SK-N-SH treated with all-trans-retinoic acid at 6 μM for 48 hours (cell line): ENCODE results near the gene ZNF132.
"Not testable (repeated sequence)": the region's sequence is repeated elsewhere in the genome, so short reads cannot be mapped to it uniquely, and the experiment has no call there.

Experiments used
- ATAC-seq: fragments of 200-7000 bp; cut with Tn5 transposase; 3 replicates; pipeline ENCODE4 v1.9.1; 2020; ENCODE audit warnings: mild to moderate bottlenecking, moderate library complexity
- ARNTL ChIP-seq: fragments of 450-650 bp; formaldehyde crosslinking; IDR thresholded peaks from 2 replicates; pipeline ENCODE4 v1.5.0; 2020; ENCODE audit warnings: low read depth, mild to moderate bottlenecking, moderate library complexity, borderline replicate concordance
- BACH2 ChIP-seq: fragments of 250-450 bp; sonication (Bioruptor Pico); IDR thresholded peaks from 2 replicates; pipeline ENCODE4 v1.9.0; 2021; ENCODE audit warnings: mild to moderate bottlenecking, borderline replicate concordance
- CSDC2 ChIP-seq: fragments of 250-450 bp; sonication (Bioruptor Pico); IDR thresholded peaks from 2 replicates; pipeline ENCODE4 v1.5.0; 2020; ENCODE audit warnings: mild to moderate bottlenecking, moderate library complexity
- ESRRG ChIP-seq: fragments of 250-450 bp; sonication (Bioruptor Pico); IDR thresholded peaks from 2 replicates; pipeline ENCODE4 v1.6.1; 2021; ENCODE audit warnings: mild to moderate bottlenecking
- GLIS3 ChIP-seq: fragments of 250-450 bp; sonication (Bioruptor Pico); IDR thresholded peaks from 2 replicates; pipeline ENCODE4 v1.5.0; 2020; ENCODE audit warnings: mild to moderate bottlenecking, moderate library complexity
- ISL1 ChIP-seq: fragments of 250-450 bp; sonication (Bioruptor Pico); IDR thresholded peaks from 2 replicates; pipeline ENCODE4 v2.1.2; 2022; ENCODE audit warnings: mild to moderate bottlenecking, moderate library complexity
- OSR1 ChIP-seq: fragments of 250-450 bp; sonication (Bioruptor Pico); IDR thresholded peaks from 2 replicates; pipeline ENCODE4 v1.8.0; 2022; ENCODE audit warnings: moderate library complexity, mild to moderate bottlenecking, inconsistent platforms
- PPARA ChIP-seq: fragments of 250-450 bp; sonication (Bioruptor Pico); IDR thresholded peaks from 2 replicates; pipeline ENCODE4 v1.5.0; 2020; ENCODE audit warnings: mild to moderate bottlenecking, borderline replicate concordance
- RARB ChIP-seq: fragments of 250-450 bp; sonication (Bioruptor Pico); IDR thresholded peaks from 2 replicates; pipeline ENCODE4 v1.8.0; 2021; ENCODE audit warnings: mild to moderate bottlenecking, moderate library complexity
- SNAI2 ChIP-seq: fragments of 250-450 bp; sonication (Bioruptor Pico); IDR thresholded peaks from 2 replicates; pipeline ENCODE4 v1.5.0; 2020; ENCODE audit warnings: mild to moderate bottlenecking, moderate library complexity
- TOX ChIP-seq: fragments of 250-450 bp; sonication (Bioruptor Pico); IDR thresholded peaks from 2 replicates; pipeline ENCODE4 v1.8.0; 2021; ENCODE audit warnings: mild to moderate bottlenecking, moderate library complexity, borderline replicate concordance
- ZC3H10 ChIP-seq: fragments of 250-450 bp; sonication (Bioruptor Pico); IDR thresholded peaks from 2 replicates; pipeline ENCODE4 v1.5.1; 2021; ENCODE audit warnings: mild to moderate bottlenecking, moderate library complexity
- ZFP3 ChIP-seq: fragments of 250-450 bp; sonication (Bioruptor Pico); IDR thresholded peaks from 2 replicates; pipeline ENCODE4 v1.5.0; 2020; ENCODE audit warnings: mild to moderate bottlenecking, moderate library complexity
- ZFP30 ChIP-seq: fragments of 450-650 bp; formaldehyde crosslinking; IDR thresholded peaks from 2 replicates; pipeline ENCODE4 v1.5.0; 2022; ENCODE audit warnings: mild to moderate bottlenecking, moderate library complexity
- ZNF565 ChIP-seq: fragments of 450-650 bp; formaldehyde crosslinking; conservative IDR thresholded peaks from 2 replicates; pipeline ENCODE4 v1.5.0; 2020; ENCODE audit warnings: low read depth, mild to moderate bottlenecking, moderate library complexity
- ZNF8 ChIP-seq: fragments of 450-650 bp; formaldehyde crosslinking; IDR thresholded peaks from 2 replicates; pipeline ENCODE4 v1.5.0; 2020; ENCODE audit warnings: mild to moderate bottlenecking, moderate library complexity
- TF ChIP-seq, protein P1 (sequence below): fragments of 250-450 bp; sonication (Bioruptor Pico); IDR thresholded peaks from 2 replicates; pipeline ENCODE4 v1.8.0; 2021; ENCODE audit warnings: low read depth, mild to moderate bottlenecking, moderate library complexity, borderline replicate concordance
- TF ChIP-seq, protein P2 (sequence below): fragments of 250-450 bp; sonication (Bioruptor Pico); IDR thresholded peaks from 2 replicates; pipeline ENCODE4 v1.5.1; 2021; ENCODE audit warnings: mild to moderate bottlenecking, moderate library complexity
- TF ChIP-seq, protein P3 (sequence below): fragments of 250-450 bp; sonication (Bioruptor Pico); IDR thresholded peaks from 2 replicates; pipeline ENCODE4 v1.5.1; 2020; ENCODE audit warnings: low read depth, mild to moderate bottlenecking, moderate library complexity
- TF ChIP-seq, protein P4 (sequence below): fragments of 250-450 bp; sonication (Bioruptor Pico); IDR thresholded peaks from 2 replicates; pipeline ENCODE4 v1.8.0; 2020; ENCODE audit warnings: mild to moderate bottlenecking, moderate library complexity, borderline replicate concordance
- TF ChIP-seq, protein P5 (sequence below): fragments of 250-450 bp; sonication (Bioruptor Pico); IDR thresholded peaks from 2 replicates; pipeline ENCODE4 v1.5.0; 2020; ENCODE audit warnings: mild to moderate bottlenecking, moderate library complexity

Gene ZNF132

DNA sequence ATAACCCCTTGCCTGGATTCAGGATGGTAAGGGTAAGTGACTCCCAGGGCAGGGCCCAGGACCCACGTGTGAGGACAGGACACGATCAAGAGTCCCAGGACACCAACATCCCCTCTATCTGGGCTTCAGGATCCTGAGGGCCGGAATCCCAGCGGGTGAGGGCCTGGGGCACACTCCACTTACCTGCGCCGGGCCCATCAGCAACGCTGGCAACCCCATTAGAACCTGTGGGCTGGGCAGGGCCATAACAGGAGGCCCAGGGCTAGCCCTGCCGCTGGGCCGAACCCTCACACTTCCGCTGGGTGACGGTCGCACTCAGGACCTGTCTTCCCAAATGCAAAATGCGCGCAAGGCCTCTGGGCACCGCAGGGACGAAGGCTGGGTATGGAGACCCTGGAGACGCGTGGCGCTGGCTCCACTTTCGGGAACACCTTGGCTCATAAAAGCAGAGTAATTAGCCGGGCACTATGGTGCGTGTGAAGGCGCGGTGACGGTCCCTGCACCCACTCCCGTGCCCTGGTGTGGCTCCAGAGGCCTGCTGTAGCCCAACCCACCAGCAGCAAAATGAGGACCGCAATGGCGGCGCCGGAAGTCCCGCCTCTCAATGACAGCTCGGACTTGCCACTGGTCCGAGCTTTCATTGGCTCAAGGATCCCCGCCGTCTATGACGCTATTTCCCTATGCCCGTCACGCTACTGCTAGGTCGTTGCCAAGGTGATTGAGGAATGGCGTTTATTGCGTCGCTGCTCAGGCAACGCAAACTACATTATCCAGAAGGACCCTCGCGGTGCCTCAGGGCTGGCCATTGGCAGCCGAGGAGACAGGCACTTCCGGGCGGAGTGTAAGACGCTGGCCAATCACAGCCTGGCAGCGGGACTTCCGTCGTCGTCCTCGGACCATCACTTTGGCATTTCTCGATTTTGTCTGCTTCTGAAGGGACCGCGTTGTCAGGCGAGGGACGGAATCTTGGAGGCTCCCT lies at the start of gene ZNF132:
Gene ZNF132, minus strand, starts transcription at position 578 of the 979 bp plus-strand sequence. Its CDS starts 332 bp downstream, at position 246.
- TF ChIP-seq RARB (CRISPR knock-in tag) (no peak), ZFP30 (CRISPR knock-in tag) (no peak), CSDC2 (CRISPR knock-in tag) (no peak), ZNF565 (CRISPR knock-in tag) (no peak), BACH2 (CRISPR knock-in tag) (no peak), GLIS3 (no peak), ESRRG (CRISPR knock-in tag) (no peak), SNAI2 (CRISPR knock-in tag) (no peak), PPARA (CRISPR knock-in tag) (no peak), ZFP3 (CRISPR knock-in tag) (no peak), OSR1 (CRISPR knock-in tag) (no peak)
- TF ChIP-seq, protein P1, sequence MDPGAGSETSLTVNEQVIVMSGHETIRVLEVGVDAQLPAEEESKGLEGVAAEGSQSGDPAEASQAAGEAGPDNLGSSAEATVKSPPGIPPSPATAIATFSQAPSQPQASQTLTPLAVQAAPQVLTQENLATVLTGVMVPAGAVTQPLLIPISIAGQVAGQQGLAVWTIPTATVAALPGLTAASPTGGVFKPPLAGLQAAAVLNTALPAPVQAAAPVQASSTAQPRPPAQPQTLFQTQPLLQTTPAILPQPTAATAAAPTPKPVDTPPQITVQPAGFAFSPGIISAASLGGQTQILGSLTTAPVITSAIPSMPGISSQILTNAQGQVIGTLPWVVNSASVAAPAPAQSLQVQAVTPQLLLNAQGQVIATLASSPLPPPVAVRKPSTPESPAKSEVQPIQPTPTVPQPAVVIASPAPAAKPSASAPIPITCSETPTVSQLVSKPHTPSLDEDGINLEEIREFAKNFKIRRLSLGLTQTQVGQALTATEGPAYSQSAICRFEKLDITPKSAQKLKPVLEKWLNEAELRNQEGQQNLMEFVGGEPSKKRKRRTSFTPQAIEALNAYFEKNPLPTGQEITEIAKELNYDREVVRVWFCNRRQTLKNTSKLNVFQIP = no peak
- peak; percentile 99 for ATAC-seq

DNA sequence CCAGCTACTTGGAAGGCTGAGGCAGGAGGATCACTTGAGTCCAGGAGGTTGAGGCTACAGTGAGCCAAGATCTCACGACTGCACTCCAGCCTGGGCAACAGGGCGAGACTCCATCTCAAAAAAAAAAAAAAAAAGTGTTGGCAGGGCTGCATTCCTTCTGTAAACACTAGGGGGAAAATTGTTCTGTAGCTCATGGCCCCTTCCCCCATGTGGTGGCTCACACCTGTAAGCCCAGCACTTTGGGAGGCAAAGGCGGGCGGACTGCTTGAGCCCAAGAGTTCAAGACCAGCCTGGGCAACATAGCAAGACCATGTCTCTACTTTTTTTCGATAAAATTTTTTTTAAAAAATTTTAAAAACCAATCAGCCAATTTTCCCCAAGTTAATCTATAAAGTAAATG lies 44.4 kb upstream of the ZNF132 start:
- not testable (repeated sequence) for ATAC-seq

DNA sequence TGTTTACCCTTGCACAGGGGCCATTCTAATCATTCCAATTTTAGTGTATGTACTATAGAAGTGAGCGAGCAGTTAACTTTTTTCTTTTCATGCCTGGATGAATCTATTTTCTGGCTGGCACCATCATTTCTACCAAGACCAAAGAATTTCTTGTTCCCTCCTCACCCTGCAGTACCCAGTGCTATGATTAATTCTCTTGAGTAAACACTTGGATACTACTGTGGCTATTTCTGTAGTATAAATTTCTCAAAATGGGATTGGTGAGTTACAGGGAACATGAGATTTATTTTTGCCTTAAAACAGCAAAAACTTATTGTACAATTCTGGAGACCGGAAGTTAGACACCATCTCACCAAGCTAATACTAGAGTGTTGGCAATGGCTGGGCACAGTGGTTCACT lies 43.8 kb upstream of the ZNF132 start:
- no peak for ATAC-seq
- TF ChIP-seq ISL1 (CRISPR knock-in tag) (no peak), ZNF565 (CRISPR knock-in tag) (no peak), BACH2 (CRISPR knock-in tag) (no peak), ZFP30 (CRISPR knock-in tag) (no peak)

DNA sequence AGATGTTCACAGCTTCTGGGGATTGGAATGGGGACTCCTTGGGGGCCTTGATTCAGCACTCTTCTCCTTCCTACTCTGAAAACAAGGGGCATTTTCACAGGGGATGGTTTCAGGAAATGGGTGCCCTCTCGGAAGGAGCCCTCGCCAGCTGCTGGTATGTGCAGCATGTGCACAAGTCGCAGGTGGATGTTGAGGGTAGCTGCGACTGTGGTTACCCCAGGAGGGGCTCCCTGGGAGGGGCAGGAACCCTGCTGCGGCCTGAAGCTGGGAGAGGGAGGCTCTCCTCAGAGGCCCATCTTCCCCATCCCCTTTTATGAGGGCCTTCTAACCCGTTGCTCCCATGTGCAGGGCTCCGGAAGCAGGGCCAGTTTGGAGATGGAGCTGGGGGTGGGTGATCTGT lies 42.4 kb upstream of the ZNF132 start:
- ATAC-seq = no peak
- TF ChIP-seq PPARA (CRISPR knock-in tag) = no peak
- no peak for TF ChIP-seq ZFP30 (CRISPR knock-in tag)
- no peak for TF ChIP-seq ZNF8 (CRISPR knock-in tag)
- TF ChIP-seq, protein P2, sequence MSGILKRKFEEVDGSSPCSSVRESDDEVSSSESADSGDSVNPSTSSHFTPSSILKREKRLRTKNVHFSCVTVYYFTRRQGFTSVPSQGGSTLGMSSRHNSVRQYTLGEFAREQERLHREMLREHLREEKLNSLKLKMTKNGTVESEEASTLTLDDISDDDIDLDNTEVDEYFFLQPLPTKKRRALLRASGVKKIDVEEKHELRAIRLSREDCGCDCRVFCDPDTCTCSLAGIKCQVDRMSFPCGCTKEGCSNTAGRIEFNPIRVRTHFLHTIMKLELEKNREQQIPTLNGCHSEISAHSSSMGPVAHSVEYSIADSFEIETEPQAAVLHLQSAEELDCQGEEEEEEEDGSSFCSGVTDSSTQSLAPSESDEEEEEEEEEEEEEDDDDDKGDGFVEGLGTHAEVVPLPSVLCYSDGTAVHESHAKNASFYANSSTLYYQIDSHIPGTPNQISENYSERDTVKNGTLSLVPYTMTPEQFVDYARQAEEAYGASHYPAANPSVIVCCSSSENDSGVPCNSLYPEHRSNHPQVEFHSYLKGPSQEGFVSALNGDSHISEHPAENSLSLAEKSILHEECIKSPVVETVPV (CRISPR knock-in tag) = no peak
- TF ChIP-seq CSDC2 (CRISPR knock-in tag) = no peak
- TF ChIP-seq, protein P3, sequence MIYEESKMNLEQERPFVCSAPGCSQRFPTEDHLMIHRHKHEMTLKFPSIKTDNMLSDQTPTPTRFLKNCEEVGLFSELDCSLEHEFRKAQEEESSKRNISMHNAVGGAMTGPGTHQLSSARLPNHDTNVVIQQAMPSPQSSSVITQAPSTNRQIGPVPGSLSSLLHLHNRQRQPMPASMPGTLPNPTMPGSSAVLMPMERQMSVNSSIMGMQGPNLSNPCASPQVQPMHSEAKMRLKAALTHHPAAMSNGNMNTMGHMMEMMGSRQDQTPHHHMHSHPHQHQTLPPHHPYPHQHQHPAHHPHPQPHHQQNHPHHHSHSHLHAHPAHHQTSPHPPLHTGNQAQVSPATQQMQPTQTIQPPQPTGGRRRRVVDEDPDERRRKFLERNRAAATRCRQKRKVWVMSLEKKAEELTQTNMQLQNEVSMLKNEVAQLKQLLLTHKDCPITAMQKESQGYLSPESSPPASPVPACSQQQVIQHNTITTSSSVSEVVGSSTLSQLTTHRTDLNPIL = no peak
- TF ChIP-seq ZC3H10 = no peak
- no peak for TF ChIP-seq OSR1 (CRISPR knock-in tag)
- no peak for TF ChIP-seq RARB (CRISPR knock-in tag)
- TF ChIP-seq, protein P4, sequence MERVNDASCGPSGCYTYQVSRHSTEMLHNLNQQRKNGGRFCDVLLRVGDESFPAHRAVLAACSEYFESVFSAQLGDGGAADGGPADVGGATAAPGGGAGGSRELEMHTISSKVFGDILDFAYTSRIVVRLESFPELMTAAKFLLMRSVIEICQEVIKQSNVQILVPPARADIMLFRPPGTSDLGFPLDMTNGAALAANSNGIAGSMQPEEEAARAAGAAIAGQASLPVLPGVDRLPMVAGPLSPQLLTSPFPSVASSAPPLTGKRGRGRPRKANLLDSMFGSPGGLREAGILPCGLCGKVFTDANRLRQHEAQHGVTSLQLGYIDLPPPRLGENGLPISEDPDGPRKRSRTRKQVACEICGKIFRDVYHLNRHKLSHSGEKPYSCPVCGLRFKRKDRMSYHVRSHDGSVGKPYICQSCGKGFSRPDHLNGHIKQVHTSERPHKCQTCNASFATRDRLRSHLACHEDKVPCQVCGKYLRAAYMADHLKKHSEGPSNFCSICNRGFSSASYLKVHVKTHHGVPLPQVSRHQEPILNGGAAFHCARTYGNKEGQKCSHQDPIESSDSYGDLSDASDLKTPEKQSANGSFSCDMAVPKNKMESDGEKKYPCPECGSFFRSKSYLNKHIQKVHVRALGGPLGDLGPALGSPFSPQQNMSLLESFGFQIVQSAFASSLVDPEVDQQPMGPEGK = no peak
- no peak for TF ChIP-seq TOX (CRISPR knock-in tag)

DNA sequence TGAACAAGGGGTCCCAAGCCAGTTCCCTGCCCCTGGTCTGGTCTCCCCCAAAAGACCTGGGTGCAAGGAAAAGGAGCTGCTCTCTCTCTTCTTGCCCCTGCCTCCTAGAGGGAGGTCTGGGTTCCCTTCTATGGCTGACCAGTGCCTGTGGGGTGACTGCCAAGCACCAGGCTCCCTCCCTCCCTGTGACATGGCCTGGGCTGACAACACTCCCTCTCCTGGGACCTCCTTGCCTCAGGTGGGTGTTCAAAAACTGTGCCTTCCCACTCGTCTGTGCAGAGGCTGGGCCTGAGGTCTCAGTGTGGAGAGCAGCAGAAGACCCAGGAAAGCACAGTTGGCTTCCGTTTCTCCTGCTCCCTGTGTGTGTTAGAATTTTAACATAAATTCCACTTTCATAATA lies 40.9 kb upstream of the ZNF132 start:
- no peak for ATAC-seq
- TF ChIP-seq CSDC2 (CRISPR knock-in tag) (no peak), ZFP30 (CRISPR knock-in tag) (no peak), ARNTL (no peak), PPARA (CRISPR knock-in tag) (no peak), SNAI2 (CRISPR knock-in tag) (no peak), ISL1 (CRISPR knock-in tag) (no peak), ZFP3 (CRISPR knock-in tag) (no peak), RARB (CRISPR knock-in tag) (no peak), OSR1 (CRISPR knock-in tag) (no peak), ZNF565 (CRISPR knock-in tag) (no peak)
- TF ChIP-seq, protein P5, sequence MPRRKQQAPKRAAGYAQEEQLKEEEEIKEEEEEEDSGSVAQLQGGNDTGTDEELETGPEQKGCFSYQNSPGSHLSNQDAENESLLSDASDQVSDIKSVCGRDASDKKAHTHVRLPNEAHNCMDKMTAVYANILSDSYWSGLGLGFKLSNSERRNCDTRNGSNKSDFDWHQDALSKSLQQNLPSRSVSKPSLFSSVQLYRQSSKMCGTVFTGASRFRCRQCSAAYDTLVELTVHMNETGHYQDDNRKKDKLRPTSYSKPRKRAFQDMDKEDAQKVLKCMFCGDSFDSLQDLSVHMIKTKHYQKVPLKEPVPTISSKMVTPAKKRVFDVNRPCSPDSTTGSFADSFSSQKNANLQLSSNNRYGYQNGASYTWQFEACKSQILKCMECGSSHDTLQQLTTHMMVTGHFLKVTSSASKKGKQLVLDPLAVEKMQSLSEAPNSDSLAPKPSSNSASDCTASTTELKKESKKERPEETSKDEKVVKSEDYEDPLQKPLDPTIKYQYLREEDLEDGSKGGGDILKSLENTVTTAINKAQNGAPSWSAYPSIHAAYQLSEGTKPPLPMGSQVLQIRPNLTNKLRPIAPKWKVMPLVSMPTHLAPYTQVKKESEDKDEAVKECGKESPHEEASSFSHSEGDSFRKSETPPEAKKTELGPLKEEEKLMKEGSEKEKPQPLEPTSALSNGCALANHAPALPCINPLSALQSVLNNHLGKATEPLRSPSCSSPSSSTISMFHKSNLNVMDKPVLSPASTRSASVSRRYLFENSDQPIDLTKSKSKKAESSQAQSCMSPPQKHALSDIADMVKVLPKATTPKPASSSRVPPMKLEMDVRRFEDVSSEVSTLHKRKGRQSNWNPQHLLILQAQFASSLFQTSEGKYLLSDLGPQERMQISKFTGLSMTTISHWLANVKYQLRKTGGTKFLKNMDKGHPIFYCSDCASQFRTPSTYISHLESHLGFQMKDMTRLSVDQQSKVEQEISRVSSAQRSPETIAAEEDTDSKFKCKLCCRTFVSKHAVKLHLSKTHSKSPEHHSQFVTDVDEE = no peak
- TF ChIP-seq, protein P3 = no peak
